Measurements from ENCODE around the gene LPCAT4.

- TF ChIP-seq REST (IDR thresholded peaks at IDR 0.05; ENCODE audit: low read depth) (no peak), MAX (IDR thresholded peaks at IDR 0.05) (no peak), YY1 (IDR thresholded peaks at IDR 0.05; ENCODE audit: low read depth) (no peak), NFIC (IDR thresholded peaks at IDR 0.05) (no peak)
Measured at GRCh38 chr15:34329006-34329405, 38.0 kb downstream of the LPCAT4 start.
